Caco-2 (cell line): Measurements from ENCODE around the gene METTL15. TPM values are rescaled to one million over a fixed set of nuclear protein-coding genes. Genes with fewer than 3 reads are reported as not detected.

Experiments
- BruUV-seq: library from RNA; stranded (reverse); fragments of 400-500 nt; replicated peaks from 2 replicates; lab custom pipeline; 2021; lab: Mats Ljungman, UMichigan
- CTCF ChIA-PET: fragments of 300-600 bp; sonication (Branson Sonifier 250); formaldehyde crosslinking; loops from one replicate; lab custom pipeline; 2022; ENCODE audit warnings: antibody characterized with exemption; lab: Charles Lee
- POLR2A ChIA-PET: fragments of 300-600 bp; sonication (Branson Sonifier 250); formaldehyde crosslinking; loops from one replicate; lab custom pipeline; 2022; ENCODE audit warnings: antibody characterized with exemption; lab: Charles Lee
- DNase-seq, 2 experiments: peaks; one replicate each; pipeline versions ENCODE4 v3.0.0 to v3.0.0-alpha.2; 2020 to 2022
- H3K27me3 ChIP-seq: replicated peaks from 2 replicates; pipeline ENCODE4 v1.6.0; 2011; ENCODE audit warnings: low read length; ENCODE audit not compliant: control insufficient read depth, insufficient read depth
- H3K36me3 ChIP-seq: 2 replicates; pipeline ENCODE4 v1.5.1; 2011; ENCODE audit warnings: low read length; ENCODE audit not compliant: control insufficient read depth, insufficient read depth
- H3K4me1 ChIP-seq: fragments of 250-450 bp; sonication (Bioruptor Pico); 2 replicates; pipeline ENCODE4 v1.5.1; 2020; ENCODE audit warnings: mild to moderate bottlenecking
- H3K4me3 ChIP-seq: 2 replicates; pipeline ENCODE4 v1.5.1; 2011; ENCODE audit warnings: low read depth, mild to moderate bottlenecking, control low read depth, low read length
- H3K9me3 ChIP-seq: fragments of 250-450 bp; sonication (Bioruptor Pico); 2 replicates; pipeline ENCODE4 v1.5.1; 2020; ENCODE audit warnings: mild to moderate bottlenecking, moderate library complexity
- H3K27ac Mint-ChIP-seq: one replicate; pipeline ENCODE4 v1.8.0; 2022; ENCODE audit warnings: mixed read lengths; ENCODE audit not compliant: unreplicated experiment
- H3K27me3 Mint-ChIP-seq: one replicate; pipeline ENCODE4 v1.8.0; 2022; ENCODE audit warnings: mixed read lengths; ENCODE audit not compliant: insufficient read depth, unreplicated experiment
- H3K36me3 Mint-ChIP-seq: one replicate; pipeline ENCODE4 v1.8.0; 2022; ENCODE audit warnings: mild to moderate bottlenecking, mixed read lengths; ENCODE audit not compliant: insufficient read depth, unreplicated experiment
- H3K4me1 Mint-ChIP-seq: one replicate; pipeline ENCODE4 v1.8.0; 2022; ENCODE audit warnings: low read depth, mixed read lengths; ENCODE audit not compliant: unreplicated experiment
- H3K4me3 Mint-ChIP-seq: one replicate; pipeline ENCODE4 v1.8.0; 2022; ENCODE audit warnings: mild to moderate bottlenecking, moderate library complexity, mixed read lengths; ENCODE audit not compliant: unreplicated experiment
- H3K9me3 Mint-ChIP-seq: one replicate; pipeline ENCODE4 v1.8.0; 2022; ENCODE audit warnings: mixed read lengths; ENCODE audit not compliant: unreplicated experiment
- CTCF ChIP-seq, 2 experiments: fragments of 200-600 bp in 1 of 2; IDR thresholded peaks; 1 replicate in 1 of 2; 2 replicates in 1 of 2; pipeline versions ENCODE4 v1.5.1 to v1.8.0; 2011 to 2022; ENCODE audit warnings: antibody characterized with exemption in 1 of 2, control low read depth in 1 of 2, inconsistent platforms in 1 of 2, low read depth in 1 of 2, low read length in 1 of 2, mild to moderate bottlenecking in 1 of 2, moderate library complexity in 1 of 2; ENCODE audit not compliant: insufficient read depth in 1 of 2, severe bottlenecking in 1 of 2, unreplicated experiment in 1 of 2
- intact Hi-C: fragments of 100-400 bp; cut with micrococcal nuclease; formaldehyde crosslinking; loops from one replicate; pipeline ENCODE4 v1.10.0; 2022; ENCODE audit not compliant: unreplicated experiment
- total RNA-seq: library from RNA; stranded (reverse); gene quantifications from 2 replicates; pipeline ENCODE4 v1.2.3, GENCODE V29; 2022

METTL15 gene
- total RNA-seq, 1 experiment from 2014 or later: 14.4 TPM

DNA sequence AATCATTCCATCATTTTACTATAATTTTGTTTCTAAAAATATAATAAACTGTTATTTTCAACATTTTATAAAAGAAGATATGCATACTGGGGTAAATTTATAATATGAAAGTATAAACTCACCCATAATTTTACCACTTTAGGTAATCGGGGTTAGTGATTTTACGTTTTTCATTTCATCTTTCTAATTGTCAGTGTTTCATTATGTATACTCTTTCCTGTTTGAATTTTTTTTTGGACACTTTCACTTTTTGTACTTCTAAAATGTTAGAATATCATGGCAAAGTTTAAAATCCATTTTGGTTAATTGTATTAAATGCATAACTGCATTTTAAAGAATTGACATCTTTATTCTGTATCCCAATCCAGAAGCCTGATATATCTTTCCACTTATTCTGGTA, 115.8 kb downstream of the METTL15 start:
- Mint-ChIP-seq H3K36me3 (no peaks in the 10 kb centered on the region), H3K4me3 (no peak overlapping the region), H3K4me1 (no peaks in the 10 kb centered on the region), H3K27me3 (no peaks in the 10 kb centered on the region), H3K9me3 (peaks cover 21% of the 10 kb centered on the region), H3K27ac (no peak overlapping the region)
- no peak for DNase-seq
- ChIA-PET CTCF (no interaction called here), POLR2A (no interaction called here)
- Histone ChIP-seq H3K9me3 (no peaks in the 10 kb centered on the region), H3K36me3 (no peaks in the 10 kb centered on the region), H3K4me3 (no peak overlapping the region), H3K27me3 (no peaks in the 10 kb centered on the region), H3K4me1 (no peaks in the 10 kb centered on the region; the same call in 1 of the 2 replicates)
- no peak for TF ChIP-seq CTCF (IDR thresholded peaks at IDR 0.05; ENCODE audit: insufficient read depth in 1 of 2, low read depth in 1 of 2, low read length in 1 of 2, severe bottlenecking in 1 of 2, unreplicated experiment in 1 of 2)
- intact Hi-C loops: no loop called here
- BruUV-seq: no TSS peak

GRCh38 chr11:28227460-28227859, 119.3 kb downstream of the METTL15 start:
- no peaks in the 10 kb centered on the region for H3K36me3 ChIP-seq
- Mint-ChIP-seq H3K27me3 (no peaks in the 10 kb centered on the region), H3K36me3 (no peaks in the 10 kb centered on the region), H3K27ac (no peak overlapping the region), H3K9me3 (no peaks in the 10 kb centered on the region), H3K4me3 (no peak overlapping the region), H3K4me1 (peaks cover 8% of the 10 kb centered on the region)
- ChIA-PET POLR2A (no interaction called here), CTCF (no interaction called here)
- H3K9me3 ChIP-seq: no peaks in the 10 kb centered on the region
- H3K4me1 ChIP-seq: peaks cover 11% of the 10 kb centered on the region; the same call in 1 of the 2 replicates
- H3K4me3 ChIP-seq: no peak overlapping the region
- no peaks in the 10 kb centered on the region for H3K27me3 ChIP-seq
- TF ChIP-seq CTCF (IDR thresholded peaks at IDR 0.05; ENCODE audit: insufficient read depth in 1 of 2, low read depth in 1 of 2, low read length in 1 of 2, severe bottlenecking in 1 of 2, unreplicated experiment in 1 of 2): no peak
- no peak for DNase-seq
- no TSS peak for BruUV-seq
- intact Hi-C loops: no loop called here

GRCh38 chr11:28228196-28228895, 120.2 kb downstream of the METTL15 start:
- no peak overlapping the region for H3K27ac Mint-ChIP-seq
- DNase-seq: no peak
- POLR2A ChIA-PET: no interaction called here
- Histone ChIP-seq H3K4me3 (no peak overlapping the region), H3K4me1 (peaks cover 11% of the 10 kb centered on the region; the same call in 1 of the 2 replicates), H3K36me3 (no peaks in the 10 kb centered on the region), H3K27me3 (no peaks in the 10 kb centered on the region), H3K9me3 (no peaks in the 10 kb centered on the region)
- H3K4me1 Mint-ChIP-seq: peaks cover 8% of the 10 kb centered on the region
- BruUV-seq: no TSS peak
- H3K9me3 Mint-ChIP-seq: no peaks in the 10 kb centered on the region
- H3K4me3 Mint-ChIP-seq: no peak overlapping the region
- no peaks in the 10 kb centered on the region for H3K27me3 Mint-ChIP-seq
- intact Hi-C loops: no loop called here
- no peaks in the 10 kb centered on the region for H3K36me3 Mint-ChIP-seq
- CTCF ChIA-PET: no interaction called here
- TF ChIP-seq CTCF (IDR thresholded peaks at IDR 0.05; ENCODE audit: insufficient read depth in 1 of 2, low read depth in 1 of 2, low read length in 1 of 2, severe bottlenecking in 1 of 2, unreplicated experiment in 1 of 2): no peak
